NCI-H460 (cell line): ENCODE data around the gene PLEKHN1. TPM values are rescaled to one million over a fixed set of nuclear protein-coding genes. Genes with fewer than 3 reads are reported as not detected.
A peak's percentile ranks its signal among the peaks of the same experiment; 100 is the strongest.
"Not testable (repeated sequence)": the region's sequence is repeated elsewhere in the genome, so short reads cannot be mapped to it uniquely, and the experiment has no call there.

ENCODE experiments used
- DNase-seq: peaks from one replicate; pipeline ENCODE4 v3.0.0-alpha.2; 2016; ENCODE audit warnings: low read depth; ENCODE audit errors: extremely low read depth
- total RNA-seq: library from RNA; depleted of rRNA; stranded (reverse); fragments of >200 nt; shearing (Covaris generic); gene quantifications from 2 replicates; pipeline ENCODE4 v1.2.3, GENCODE V29; 2014

PLEKHN1 gene
- total RNA-seq, 1 experiment from 2014 or later = 0.84 TPM

DNA sequence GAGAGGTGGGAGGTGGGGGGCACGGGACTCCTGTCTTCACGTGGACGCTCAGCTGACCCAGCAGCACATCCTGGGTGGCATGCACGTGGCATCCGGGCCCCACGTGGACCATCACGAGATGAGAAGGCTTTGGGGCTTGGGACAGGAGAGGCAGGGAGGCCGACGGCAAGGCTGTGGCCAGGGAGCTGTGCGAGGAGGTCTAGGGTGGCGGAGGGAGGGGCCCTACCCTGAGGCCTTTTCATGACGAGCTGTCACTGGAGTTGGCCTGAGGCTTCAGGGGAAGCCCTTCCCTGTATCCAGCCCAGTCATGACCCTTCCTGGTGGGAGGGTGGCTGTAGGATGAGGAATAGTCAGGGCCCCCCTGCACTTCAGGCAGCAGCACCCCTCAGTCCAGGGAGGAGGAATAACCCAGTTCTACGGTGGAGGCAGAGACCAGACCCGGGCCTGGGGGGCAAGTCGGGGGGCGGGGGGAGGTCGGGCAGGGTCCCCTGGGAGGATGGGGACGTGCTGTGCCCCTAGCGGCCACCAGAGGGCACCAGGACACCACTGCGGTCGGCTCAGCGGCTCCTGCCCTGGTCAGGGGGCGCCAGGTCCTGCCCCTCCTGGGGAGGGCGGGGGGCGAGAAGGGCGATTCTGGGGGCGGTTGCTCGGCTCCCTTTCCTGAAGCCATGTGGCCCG lies 17.7 kb downstream of the PLEKHN1 start:
- DNase-seq = no peak

DNA sequence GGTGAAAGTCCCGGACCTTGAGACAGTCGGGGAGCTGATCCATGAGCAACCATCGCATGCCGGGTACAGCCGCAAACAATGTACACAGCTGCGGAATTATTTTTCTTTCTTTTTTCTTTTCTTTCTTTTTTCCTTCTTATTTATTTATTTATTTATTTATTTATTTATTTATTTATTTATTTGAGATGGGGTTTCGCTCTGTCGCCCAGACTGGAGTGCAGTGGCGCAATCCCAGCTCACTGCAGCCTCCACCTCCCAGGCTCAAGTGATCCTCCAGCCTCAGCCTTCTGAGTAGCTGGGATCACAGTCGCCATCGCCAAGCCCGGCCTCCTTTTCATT lies 18.2 kb downstream of the PLEKHN1 start:
- no peak for DNase-seq

DNA sequence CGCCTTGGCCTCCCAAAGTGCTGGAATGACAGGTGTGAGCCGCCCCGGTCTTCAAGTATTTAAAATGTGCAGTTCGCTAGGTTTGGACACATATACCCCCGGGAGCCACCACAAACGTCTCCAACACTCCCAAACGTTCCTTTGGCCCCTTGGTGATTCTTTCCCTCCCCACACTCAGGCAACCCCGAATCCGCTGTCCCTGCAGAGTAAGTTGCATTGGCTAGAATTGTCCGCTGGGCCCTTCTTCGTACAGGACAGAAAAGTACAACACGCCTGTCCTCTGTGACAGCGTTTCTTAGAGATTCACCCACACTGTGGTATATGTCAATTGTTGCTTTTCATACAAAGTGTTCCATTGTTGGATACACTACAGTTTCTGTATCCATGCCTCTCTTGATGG lies 18.8 kb downstream of the PLEKHN1 start:
- DNase-seq = no peak

DNA sequence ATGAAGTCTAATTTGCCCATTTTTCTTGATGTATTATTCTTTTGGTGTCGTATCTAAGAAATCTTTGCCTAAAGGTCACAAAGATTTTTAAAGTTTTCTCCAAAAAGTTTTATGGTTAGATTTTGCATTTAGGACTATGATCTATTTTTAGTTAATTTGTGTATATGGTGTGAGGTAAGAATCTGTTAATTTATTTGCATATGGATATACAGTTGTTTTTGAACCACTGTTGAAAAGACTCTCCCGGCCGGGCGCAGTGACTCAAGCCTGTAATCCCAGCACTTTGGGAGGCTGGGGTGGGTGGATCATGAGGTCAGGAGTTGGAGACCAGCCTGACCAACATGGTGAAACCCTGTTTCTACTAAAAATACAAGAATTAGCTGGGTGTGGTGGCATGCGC lies 21.8 kb downstream of the PLEKHN1 start:
- not testable (repeated sequence) for DNase-seq

DNA sequence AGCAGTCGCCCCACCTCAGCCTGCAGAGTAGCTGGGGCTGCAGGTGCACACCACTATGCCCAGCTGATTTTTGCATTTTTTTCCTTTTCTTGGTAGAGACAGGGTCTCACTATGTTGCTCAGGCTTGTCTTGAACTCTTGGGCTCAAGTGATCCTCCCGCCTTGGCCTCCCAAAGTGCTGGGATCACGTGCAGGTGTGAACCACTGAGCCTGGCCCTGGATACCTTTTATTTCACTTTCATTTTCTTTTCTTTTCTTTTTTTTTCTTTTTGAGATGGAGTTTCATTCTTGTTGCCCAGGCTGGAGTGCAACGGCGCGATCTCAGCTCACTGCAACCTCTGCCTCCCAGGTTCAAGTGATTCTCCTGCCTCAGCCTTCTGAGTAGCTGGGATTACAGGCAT lies 25.0 kb downstream of the PLEKHN1 start:
- DNase-seq = not testable (repeated sequence)

DNA sequence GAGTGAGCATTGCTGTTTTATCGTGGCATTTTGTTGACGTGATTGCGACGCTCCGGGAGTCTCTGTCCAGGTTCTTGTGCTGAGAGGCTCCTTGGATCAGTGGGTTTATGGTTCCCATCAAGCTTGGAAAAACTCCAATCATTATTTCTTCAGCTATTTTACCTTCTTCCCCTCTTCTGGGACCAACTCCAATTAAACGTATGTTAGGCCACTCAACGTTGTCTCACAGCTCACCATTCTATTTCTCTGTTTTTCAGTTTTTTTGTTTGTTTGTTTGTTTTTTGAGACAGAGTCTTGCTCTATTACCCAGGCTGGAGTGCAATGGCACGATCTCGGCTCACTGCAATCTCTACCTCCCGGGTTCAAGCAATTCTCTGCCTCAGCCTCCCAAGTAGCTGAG lies 25.6 kb downstream of the PLEKHN1 start:
- no peak for DNase-seq

DNA sequence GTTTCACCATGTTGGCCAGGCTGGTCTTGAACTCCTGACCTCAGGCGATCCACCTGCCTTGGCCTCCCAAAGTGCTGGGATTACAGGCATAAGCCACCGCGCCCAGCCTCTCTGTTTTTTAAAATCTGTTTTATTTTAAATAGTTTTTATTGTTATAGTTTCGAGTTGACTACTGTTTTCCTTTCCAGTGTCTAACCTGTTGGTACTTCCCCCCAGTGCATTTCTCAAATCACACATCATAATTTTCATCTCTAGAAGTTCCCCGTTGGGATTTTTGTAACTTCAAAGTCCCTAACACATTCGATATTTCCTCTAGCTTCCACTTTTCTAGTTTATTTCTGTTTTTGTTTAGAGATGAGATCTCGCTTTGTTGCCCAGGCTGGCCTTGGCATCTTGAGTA lies 26.1 kb downstream of the PLEKHN1 start:
- no peak for DNase-seq

DNA sequence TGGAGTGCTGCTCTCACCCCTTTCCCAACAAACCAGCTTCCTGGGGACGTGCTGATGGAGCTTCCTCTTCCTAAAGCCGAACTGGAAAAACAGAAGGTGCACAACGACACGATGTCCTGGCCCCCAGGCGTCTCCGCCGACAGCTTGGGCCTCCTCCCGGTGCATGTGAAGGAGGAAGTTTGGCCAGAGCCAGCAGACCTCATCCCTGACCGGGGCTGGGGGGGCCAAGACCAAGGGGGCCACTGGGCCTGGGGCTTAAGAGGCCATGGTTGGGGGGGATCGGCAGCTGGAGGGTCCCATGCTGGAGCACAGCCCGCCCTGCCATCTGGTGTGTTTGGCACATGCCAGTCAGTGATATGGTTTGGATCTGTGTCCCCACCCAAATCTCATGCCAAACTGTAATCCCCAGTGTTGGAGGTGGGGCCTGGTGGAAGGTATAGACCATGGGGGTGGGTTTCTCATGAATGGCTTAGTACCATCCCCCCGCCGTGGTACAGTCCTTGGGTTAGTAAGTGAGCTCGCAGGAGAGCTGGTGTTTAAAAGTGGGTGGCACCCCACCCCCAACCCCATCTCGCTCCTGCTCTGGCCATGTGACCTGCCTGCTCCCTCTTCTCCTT lies 27.2 kb downstream of the PLEKHN1 start:
- DNase-seq = no peak

DNA sequence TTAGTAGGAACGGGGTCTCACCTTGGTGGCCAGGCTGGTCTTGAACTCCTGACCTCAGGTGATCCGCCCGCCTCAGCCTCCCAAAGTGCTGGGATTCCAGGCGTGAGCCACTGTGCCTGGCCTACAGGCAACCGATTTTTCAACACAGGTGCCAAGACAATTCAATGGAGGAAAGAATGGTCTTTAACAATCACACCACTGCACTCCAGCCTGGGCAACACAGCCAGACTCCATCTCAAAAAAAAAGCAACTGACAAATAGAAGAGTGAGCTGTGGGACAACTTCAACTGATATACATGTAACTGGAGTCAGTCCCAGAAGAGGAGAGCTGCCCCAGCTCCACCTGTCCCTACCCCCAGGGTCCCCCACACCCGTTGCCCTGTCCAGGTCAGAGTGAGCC lies 28.3 kb downstream of the PLEKHN1 start:
- DNase-seq = not testable (repeated sequence)

DNA sequence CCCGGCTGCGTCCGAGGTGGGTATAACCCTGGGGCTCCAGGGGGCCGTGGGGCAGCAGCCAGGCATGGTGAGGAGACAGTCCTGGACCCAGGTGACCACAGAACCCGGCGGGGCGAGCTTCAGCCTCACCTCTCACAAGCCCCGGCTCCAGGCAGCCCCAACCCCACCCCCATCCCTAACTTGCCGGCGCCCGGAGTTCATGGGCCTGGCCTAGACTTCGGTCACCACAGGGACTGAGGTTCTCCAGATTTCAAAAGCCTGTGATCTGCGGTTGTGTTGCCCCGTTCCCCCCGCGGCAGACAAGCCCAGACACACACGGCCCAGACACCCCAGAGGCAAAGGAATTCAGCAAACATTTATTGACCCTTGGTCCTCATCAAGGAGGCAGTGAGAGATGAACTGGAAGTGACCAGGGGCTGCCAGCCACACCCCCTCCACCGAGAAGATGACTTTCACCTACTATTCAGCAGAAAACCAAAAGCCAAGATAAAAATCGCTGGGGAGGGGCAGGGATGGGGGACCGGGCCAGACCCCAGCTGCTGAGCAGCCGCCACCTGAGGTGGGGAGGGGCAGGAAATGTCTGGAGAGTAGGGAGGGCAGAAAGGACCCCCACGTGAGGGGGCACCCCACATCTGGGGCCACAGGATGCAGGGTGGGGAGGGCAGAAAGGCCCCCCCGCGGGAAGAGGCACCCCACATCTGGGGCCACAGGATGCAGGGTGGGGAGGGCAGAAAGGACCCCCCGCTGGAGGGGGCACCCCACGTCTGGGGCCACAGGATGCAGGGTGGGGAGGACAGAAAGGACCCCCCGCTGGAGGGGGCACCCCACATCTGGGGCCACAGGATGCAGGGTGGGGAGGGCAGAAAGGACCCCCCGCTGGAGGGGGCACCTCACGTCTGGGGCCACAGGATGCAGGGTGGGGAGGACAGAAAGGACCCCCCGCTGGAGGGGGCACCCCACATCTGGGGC lies 29.7 kb downstream of the PLEKHN1 start:
- no peak for DNase-seq

DNA sequence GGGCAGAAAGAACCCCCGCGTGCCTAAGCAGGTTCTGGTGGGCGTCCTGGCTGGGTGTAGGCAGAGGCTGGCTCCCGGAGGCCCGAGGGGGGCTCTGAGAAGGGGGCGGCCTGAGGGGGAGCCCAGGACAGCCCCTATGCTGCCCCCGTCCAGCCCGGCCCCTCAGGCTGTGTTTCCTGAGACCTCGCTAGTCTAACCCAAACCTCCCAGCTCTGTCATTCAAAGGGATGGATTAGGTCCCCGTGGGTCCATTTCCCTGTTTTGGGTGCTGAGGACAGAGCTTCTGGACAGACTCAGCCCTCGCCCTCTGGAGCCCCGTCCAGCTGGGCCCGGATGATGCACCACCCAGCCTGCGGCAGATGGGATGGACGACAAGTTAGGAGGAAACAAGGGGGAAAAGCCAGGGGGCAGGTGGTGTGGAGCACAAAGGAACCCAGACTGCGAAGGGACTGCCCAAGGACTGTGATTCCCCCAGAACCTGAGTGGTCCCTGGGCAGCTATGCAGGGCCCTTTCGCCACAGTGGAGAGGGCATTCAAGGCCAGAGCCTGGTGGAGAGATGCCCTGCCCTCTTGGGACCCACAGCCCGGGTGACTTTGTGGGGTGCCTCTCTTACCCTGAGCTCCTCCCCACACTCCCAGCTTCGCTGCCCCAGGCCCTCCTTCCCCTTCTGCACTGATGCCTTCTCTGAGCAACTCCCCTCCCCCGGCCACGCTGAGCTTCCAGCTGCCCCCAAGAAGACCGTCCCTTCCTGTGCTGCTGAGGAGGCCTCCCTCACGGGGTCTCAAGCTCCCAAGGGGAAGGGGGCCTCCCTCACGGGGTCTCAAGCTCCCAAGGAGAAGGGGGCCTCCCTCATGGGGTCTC lies 30.8 kb downstream of the PLEKHN1 start:
- DNase-seq = no peak

DNA sequence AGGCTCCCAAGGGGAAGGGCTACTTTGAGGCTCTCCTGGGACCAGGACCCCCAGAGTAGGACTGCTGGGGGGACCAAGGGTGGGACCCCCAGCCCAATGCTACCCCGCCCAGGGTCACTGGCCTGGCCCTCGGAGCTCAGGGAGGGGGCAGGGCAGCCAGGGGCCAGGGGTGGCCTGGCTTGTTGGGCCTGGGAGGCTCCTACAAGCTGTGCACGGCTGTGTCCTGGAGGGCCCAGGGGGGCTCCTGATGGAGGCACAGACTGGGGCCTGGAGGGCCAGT lies 31.4 kb downstream of the PLEKHN1 start:
- no peak for DNase-seq

DNA sequence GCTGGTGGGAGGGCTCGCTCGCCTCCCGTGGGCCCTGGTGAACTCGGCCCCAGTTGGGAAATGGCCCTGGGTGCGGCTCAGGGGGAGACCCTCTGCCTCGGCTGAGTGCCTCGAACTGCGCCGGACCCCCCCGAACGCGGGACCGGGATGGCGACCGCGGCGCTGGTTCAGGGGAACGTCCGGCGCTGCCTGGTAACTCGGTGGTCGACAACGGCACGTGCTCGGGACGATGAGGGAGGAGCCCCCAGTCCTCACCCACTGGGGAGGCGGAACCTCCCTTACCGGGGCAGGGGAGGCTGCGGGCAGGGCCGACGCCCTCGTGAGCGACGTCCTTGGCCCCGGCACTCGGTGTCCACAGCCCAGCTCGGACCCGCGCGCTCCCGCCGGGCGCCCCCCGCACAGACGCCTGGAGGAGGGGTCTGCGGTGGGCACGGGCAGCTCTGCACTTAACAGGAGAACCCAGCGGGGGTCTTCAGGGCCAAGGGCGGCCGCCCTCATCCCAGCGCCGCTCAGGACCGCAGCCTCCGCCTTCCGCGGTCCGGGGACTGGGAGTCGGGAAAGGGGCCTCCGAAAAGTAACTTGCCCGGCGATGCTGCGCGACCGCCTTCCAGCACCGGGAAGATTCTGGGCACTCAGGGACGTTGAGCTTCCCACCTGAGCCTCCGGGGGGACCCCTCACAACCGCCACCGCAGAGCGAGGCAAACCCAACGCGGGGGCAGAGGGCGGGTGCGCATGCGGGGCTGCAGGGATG lies 31.9 kb downstream of the PLEKHN1 start:
- DNase-seq = no peak

DNA sequence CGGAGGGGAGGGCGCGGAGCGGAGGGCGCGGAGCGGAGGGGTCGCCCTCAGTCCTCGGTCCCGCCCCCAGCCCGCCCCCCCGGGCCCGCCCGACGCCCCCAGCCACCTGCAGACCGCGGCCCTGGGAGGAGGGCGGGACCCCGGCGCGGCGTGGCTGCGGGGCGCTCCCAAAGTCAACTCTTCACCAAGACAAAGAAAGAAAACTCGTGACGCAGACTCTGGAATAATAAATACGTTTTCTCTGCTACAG lies 32.4 kb downstream of the PLEKHN1 start:
- no peak for DNase-seq

DNA sequence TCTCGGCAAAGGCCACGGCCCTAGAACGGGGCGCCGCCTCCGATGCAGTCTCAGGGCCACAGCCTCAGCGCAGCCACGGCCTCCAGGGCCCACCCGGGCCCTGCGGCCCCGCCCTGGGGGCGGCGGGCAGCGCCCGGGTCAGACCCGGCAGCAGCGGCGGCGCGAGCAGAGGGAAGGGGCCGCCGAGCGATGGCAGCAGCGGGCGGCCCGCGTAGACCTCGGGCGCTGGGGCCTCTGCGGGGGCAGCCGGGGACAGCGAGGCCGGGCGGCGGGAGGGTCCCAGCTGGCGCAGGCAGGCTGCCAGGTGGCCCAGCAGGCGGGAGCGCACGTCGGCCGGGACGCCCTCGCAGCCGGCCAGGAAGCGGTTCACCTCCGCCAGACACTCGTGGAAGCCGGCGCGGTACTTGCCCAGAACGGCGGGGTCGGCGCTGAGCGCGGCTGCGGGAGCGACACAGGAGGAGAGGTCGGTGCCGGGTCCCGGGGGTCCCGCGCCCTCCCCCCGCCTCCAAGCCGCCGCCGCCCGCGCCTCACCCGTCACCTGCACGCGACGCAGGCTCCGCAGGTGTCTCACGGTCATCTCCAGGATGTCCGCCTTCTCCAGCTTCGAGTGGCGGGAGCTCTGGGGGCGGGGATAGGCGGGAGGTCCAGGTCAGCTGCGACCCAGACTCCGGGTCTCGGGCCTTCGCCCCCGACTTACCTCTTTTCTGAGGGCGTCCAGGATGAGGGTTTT lies 32.9 kb downstream of the PLEKHN1 start:
- no peak for DNase-seq

DNA sequence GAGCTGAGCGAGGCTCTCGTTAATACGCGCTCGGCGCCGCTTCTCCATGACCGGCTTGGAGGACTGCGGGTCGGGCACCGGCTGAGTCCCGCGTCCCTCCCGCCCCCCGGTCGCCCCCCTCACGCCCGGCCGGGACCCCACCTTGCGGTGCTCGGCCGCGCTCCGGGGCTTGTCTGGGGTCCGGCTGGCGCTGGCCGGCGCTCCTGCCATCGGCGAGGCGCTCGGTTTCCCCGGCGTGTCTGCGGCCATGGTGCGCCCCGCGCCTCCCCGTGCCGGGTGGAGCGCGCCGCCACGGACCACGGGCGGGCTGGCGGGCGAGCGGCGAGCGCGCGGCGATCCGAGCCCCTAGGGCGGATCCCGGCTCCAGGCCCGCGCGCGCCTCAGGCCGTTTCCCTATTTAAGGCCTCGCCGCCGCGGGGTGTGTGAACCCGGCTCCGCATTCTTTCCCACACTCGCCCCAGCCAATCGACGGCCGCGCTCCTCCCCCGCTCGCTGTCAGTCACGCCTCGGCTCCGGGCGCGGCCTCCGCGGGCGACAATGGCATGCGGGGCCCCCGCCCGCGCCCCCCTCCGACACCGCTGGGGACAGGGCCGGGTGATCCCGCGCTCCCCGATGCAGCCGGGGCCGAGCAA lies 33.6 kb downstream of the PLEKHN1 start, which contains the start of gene HES4:
HES4 (minus strand) TSS at position 373 of the 632 bp plus-strand sequence; CDS start at position 249, 124 bp downstream.
- peak; percentile 90 for DNase-seq

DNA sequence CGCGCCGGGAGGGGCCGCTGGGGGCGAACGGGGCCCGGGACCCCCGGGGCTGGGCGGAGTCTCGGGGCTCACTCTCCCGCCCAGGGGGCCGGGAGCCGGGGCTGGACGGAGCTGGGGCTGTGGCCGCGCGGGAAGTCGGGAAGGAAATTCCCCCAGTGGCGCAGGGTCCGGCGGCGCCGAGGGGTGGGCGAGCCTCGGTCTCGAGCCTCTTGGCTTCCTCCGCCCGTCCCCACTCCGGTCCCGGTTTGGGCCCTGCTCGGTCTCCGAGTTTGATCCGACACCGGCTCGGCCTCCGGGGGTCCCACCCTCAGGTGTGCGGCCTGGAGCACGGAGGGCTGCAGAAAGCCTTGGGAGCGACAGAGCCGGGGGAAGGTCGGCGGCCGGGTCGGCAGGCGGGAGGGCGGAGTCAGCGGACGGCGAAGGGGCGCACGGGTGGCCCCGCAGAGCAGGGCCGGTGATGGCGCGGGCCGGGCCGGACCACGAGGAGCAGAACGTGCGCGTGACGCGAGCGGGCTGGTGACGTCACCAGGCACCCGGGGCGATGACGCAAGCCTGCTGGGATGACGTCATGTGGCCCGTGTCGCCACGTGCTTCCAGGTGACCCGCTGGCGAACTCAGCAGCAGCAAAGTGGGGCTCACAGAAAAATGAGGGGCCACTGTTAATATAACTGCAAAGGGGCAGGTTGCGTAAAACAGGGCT lies 34.2 kb downstream of the PLEKHN1 start:
- DNase-seq = peak; percentile 70

DNA sequence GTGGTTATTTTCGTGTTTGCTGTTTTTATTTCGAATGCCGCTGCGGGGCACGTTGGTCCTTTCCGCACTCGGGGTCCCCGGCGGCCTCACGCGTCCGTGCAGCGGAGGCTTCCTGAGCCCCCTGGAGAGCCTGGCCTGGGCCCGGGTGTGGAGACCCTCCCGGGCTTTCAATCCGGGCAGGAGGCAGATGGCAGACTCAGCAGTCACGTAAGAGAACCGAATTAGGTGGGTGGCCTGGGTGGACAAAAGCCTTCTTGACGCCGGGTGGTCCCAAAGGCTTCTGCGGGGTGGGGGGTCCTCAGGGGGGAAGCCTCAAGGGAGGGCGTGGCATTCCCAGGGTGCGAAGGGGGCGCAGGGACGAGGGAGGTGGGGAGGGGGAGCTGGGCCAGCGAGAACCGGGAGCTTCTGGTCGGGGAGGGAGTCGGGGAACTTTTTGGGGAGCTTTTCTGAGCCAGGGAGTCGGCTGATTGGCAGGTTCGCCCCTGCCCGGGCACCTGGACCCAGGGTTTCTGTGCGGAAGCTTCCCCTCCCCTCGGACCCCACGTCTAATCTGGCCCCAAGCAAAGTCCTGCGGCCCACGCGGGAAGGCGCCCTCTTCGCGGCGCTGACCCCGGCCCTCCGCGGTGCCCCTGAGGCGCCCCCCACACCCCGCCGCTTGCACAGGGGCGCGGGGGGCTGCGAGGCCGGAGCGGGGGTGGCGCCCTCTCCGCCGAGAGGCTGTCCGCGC lies 34.9 kb downstream of the PLEKHN1 start:
- no peak for DNase-seq
